ENCODE data around the gene ANKRD28.

ANKRD28 gene

DNA sequence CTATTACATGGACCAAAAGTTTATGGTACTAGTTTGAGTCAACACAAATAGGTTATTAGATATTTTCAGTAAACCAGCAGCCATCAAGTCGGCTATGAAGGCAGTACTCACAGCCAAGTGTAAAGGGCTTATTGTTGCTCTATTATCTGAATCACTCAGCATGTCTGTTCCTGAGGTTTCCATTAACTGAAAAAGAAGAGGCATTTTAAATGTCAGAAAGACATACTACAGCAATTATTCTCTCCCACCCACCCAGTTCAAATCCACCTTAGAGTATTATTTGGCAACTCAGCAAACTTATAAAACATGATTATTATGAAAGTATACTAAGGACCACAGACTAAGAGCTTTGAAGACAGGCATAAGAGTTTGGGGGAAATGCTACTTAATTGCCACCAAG lies 103.2 kb downstream of the ANKRD28 start:
- TF ChIP-seq CTCF (IDR thresholded peaks at IDR 0.05; ENCODE audit: insufficient read depth, low read length, poor library complexity, severe bottlenecking), result no peak
- no peak for DNase-seq (ENCODE audit: extremely low read depth, insufficient read length)
- Histone ChIP-seq H3K4me3 (replicated peaks; ENCODE audit: low read depth, low read length) (no peak overlapping the region), H3K36me3 (ENCODE audit: control insufficient read depth, insufficient read depth, low read length) (peaks cover 1% of the 10 kb centered on the region; the same call in 1 of the 2 replicates), H3K27me3 (replicated peaks; ENCODE audit: control insufficient read depth, insufficient read depth, low read length) (no peaks in the 10 kb centered on the region)

GRCh38 chr3:15693355-15693754 lies 104.4 kb downstream of the ANKRD28 start:
- H3K27me3 ChIP-seq (replicated peaks; ENCODE audit: control insufficient read depth, insufficient read depth, low read length), result no peaks in the 10 kb centered on the region
- no peak overlapping the region for H3K4me3 ChIP-seq (replicated peaks; ENCODE audit: low read depth, low read length)
- H3K36me3 ChIP-seq (ENCODE audit: control insufficient read depth, insufficient read depth, low read length), result peaks cover 6% of the 10 kb centered on the region
- DNase-seq (ENCODE audit: extremely low read depth, insufficient read length), result no peak
- no peak for TF ChIP-seq CTCF (IDR thresholded peaks at IDR 0.05; ENCODE audit: insufficient read depth, low read length, poor library complexity, severe bottlenecking)

DNA sequence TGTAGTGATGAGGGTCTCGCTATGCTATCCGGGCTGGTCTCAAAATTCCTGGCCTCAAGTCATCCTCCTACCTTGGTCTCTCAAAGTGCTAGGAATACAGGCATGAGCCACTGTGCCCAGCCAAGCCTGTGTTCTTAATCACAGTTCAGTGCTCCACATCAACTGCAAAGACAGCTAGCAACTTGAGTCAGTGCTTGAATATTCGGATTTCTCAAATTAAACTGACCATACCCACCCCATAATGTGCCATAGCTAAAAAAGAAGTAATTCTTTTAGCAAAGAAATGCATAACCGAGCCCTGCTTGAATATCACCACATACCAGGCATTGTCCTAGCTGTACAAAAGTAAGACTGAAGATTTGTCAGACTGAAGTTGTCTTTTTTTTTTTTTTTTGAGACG lies 107.0 kb downstream of the ANKRD28 start:
- TF ChIP-seq CTCF (IDR thresholded peaks at IDR 0.05; ENCODE audit: insufficient read depth, low read length, poor library complexity, severe bottlenecking), result no peak
- Histone ChIP-seq H3K27me3 (replicated peaks; ENCODE audit: control insufficient read depth, insufficient read depth, low read length) (no peaks in the 10 kb centered on the region), H3K36me3 (ENCODE audit: control insufficient read depth, insufficient read depth, low read length) (peaks cover 6% of the 10 kb centered on the region), H3K4me3 (replicated peaks; ENCODE audit: low read depth, low read length) (no peak overlapping the region)
- no peak for DNase-seq (ENCODE audit: extremely low read depth, insufficient read length)

DNA sequence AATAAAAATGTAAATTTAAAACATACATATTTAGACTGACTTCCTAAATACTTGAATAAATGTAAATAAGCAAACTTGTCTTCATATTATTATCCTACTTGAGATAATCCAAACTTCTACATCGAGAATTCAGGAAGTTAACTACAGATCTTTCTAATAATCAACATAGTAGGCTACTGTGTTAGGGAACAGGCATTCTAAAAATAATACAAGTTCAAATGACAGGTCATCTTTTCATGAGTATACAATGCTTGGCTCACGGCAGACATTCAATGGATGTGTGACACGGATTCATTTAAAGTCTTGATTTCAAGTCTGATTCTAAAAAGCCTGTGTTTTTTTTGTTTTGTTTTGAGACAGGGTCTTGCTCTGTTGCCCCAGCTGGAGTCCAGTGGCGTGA lies 107.5 kb downstream of the ANKRD28 start:
- no peaks in the 10 kb centered on the region for H3K27me3 ChIP-seq (replicated peaks; ENCODE audit: control insufficient read depth, insufficient read depth, low read length)
- DNase-seq (ENCODE audit: extremely low read depth, insufficient read length), result no peak
- H3K36me3 ChIP-seq (ENCODE audit: control insufficient read depth, insufficient read depth, low read length), result peaks cover 6% of the 10 kb centered on the region
- TF ChIP-seq CTCF (IDR thresholded peaks at IDR 0.05; ENCODE audit: insufficient read depth, low read length, poor library complexity, severe bottlenecking), result no peak
- no peak overlapping the region for H3K4me3 ChIP-seq (replicated peaks; ENCODE audit: low read depth, low read length)

- H3K27me3 ChIP-seq (replicated peaks; ENCODE audit: control insufficient read depth, insufficient read depth, low read length), result no peaks in the 10 kb centered on the region
- no peak overlapping the region for H3K4me3 ChIP-seq (replicated peaks; ENCODE audit: low read depth, low read length)
- no peak for DNase-seq (ENCODE audit: extremely low read depth, insufficient read length)
- peaks cover 4% of the 10 kb centered on the region for H3K36me3 ChIP-seq (ENCODE audit: control insufficient read depth, insufficient read depth, low read length)
- TF ChIP-seq CTCF (IDR thresholded peaks at IDR 0.05; ENCODE audit: insufficient read depth, low read length, poor library complexity, severe bottlenecking), result no peak
These were observed 111.9 kb downstream of the ANKRD28 start for GRCh38 chr3:15685927-15686326.

DNA sequence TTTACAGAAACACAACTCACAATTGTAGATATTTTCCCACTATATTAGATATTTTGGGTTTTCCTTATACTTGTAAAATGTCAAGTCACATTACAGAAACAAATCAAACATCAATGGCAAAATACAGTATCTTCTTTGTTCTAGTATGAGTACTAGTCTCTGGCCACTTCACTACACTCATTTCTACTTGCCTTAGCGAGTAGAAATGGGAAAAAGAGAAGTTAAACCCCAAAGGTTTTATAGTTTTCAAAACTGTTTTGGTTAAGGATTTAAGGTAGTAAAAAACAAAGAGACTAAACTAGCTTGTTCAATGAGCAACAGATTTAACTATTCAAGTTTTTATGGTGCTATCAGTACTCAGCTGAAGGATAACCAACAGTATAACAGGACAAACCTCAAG lies 114.5 kb downstream of the ANKRD28 start:
- TF ChIP-seq CTCF (IDR thresholded peaks at IDR 0.05; ENCODE audit: insufficient read depth, low read length, poor library complexity, severe bottlenecking), result no peak

More for the DNA sequence above, 114.5 kb downstream of the ANKRD28 start:
- DNase-seq (ENCODE audit: extremely low read depth, insufficient read length), result no peak
- Histone ChIP-seq H3K4me3 (replicated peaks; ENCODE audit: low read depth, low read length) (no peak overlapping the region), H3K27me3 (replicated peaks; ENCODE audit: control insufficient read depth, insufficient read depth, low read length) (no peaks in the 10 kb centered on the region), H3K36me3 (ENCODE audit: control insufficient read depth, insufficient read depth, low read length) (peaks cover 4% of the 10 kb centered on the region)

Measured in GM06990 (cell line).